Nephron progenitor cell (in vitro differentiated cells): ENCODE results near the gene TMPRSS11A.

Experiments
- DNase-seq: peaks from one replicate; pipeline ENCODE4 v3.0.0; 2021
- H3K27ac Mint-ChIP-seq: 2 replicates; pipeline ENCODE4 v1.8.0; 2021; ENCODE audit warnings: mild to moderate bottlenecking, moderate library complexity, mixed read lengths
- H3K27me3 Mint-ChIP-seq: 2 replicates; pipeline ENCODE4 v1.8.0; 2021; ENCODE audit warnings: mild to moderate bottlenecking, low read depth, mixed read lengths; ENCODE audit not compliant: poor library complexity
- H3K36me3 Mint-ChIP-seq: 2 replicates; pipeline ENCODE4 v1.8.0; 2021; ENCODE audit warnings: low read depth, mixed read lengths
- H3K4me1 Mint-ChIP-seq: 2 replicates; pipeline ENCODE4 v1.8.0; 2021; ENCODE audit warnings: mixed read lengths
- H3K4me3 Mint-ChIP-seq: 2 replicates; pipeline ENCODE4 v1.8.0; 2021; ENCODE audit warnings: mild to moderate bottlenecking, moderate library complexity, mixed read lengths
- H3K9me3 Mint-ChIP-seq: 2 replicates; pipeline ENCODE4 v1.8.0; 2021; ENCODE audit warnings: mild to moderate bottlenecking, moderate library complexity, mixed read lengths
- CTCF ChIP-seq: fragments of 200-600 bp; sonication (generic); IDR thresholded peaks from 2 replicates; pipeline ENCODE4 v1.5.0; 2021; ENCODE audit warnings: antibody characterized with exemption

Gene TMPRSS11A

DNA sequence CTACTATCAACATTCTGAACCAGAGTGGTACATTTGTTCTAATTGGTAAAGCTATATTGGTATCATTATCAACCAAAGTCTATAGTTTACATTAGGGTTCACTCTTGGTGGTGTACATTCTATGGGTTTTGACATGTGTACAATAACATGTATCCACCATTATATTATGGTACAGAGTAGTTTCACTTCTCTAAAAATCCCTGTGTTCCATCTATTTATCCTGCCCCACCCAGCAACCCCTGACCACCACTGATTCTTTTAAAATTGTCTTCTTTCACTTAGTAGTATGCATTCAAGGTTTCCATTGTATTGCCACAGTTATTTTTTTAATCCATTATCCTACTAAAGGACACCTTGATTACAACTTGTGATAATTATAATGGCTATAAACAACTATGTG is 64.2 kb downstream of the TMPRSS11A start:
- H3K27me3 Mint-ChIP-seq, result no peaks in the 10 kb centered on the region
- H3K27ac Mint-ChIP-seq, result no peak overlapping the region
- no peak for TF ChIP-seq CTCF
- H3K9me3 Mint-ChIP-seq, result peaks cover 9% of the 10 kb centered on the region
- no peaks in the 10 kb centered on the region for H3K4me1 Mint-ChIP-seq
- no peak overlapping the region for H3K4me3 Mint-ChIP-seq
- no peaks in the 10 kb centered on the region for H3K36me3 Mint-ChIP-seq
- no peak for DNase-seq

DNA sequence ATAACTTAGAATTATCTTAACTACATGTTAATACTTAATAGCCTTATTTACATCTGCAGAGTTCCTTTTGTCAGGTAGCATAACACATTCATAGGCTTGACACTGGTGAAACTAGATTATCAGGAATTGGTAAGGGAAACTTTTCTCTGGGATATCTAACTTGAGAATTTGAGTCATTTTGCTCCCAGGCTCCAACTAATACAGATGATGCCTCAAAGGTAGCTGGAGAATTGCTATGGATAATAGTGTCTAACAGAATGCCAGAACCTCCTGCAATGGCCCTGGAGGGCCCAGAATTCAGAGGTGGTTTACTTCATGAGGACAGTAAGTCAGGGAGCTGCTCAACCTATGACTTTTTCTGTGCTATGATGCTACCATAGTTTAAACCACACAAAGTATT is 65.6 kb downstream of the TMPRSS11A start:
- no peak for TF ChIP-seq CTCF
- H3K27me3 Mint-ChIP-seq, result no peaks in the 10 kb centered on the region

DNA sequence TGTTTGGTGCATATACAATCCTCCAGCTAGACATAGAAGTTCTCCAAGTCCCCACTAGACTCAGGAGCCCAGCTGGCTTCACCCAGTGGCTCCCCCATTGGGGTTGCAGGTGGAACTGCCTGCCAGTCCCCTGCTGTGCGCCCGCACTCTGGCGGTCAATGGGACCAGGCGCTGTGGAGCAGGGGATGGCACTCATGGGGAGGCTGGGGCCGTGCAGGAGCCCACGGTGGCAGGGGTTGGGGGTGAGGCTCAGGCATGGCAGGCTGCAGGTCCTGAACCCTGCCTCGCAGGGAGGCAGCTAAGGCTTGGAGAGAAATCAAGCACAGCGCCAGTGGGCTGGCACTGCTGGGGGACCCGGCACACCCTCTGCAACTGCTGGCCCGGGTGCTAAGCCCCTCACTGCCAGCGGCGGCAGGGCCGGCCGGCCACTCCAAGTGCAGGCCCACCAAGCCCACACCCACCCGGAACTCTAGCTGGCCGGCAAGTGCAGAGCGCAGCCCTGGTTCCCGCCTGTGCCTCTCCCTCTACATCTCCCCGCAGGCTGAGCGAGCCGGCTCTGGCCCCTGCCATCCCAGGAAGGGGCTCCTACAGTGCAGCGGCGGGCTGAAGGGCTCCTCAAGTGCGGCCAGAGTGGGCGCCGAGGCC is 66.8 kb downstream of the TMPRSS11A start:
- Mint-ChIP-seq H3K9me3 (peaks cover 3% of the 10 kb centered on the region), H3K4me3 (no peak overlapping the region), H3K36me3 (no peaks in the 10 kb centered on the region), H3K27ac (no peak overlapping the region), H3K4me1 (no peaks in the 10 kb centered on the region), H3K27me3 (no peaks in the 10 kb centered on the region)
- DNase-seq, result no peak
- no peak for TF ChIP-seq CTCF

More for the DNA sequence above, 65.6 kb downstream of the TMPRSS11A start:
- H3K9me3 Mint-ChIP-seq, result peaks cover 3% of the 10 kb centered on the region
- no peak overlapping the region for H3K27ac Mint-ChIP-seq
- no peak for DNase-seq
- H3K4me3 Mint-ChIP-seq, result no peak overlapping the region
- no peaks in the 10 kb centered on the region for H3K36me3 Mint-ChIP-seq
- H3K4me1 Mint-ChIP-seq, result no peaks in the 10 kb centered on the region

- TF ChIP-seq CTCF, result no peak
- no peak for DNase-seq
- H3K36me3 Mint-ChIP-seq, result no peaks in the 10 kb centered on the region
- no peaks in the 10 kb centered on the region for H3K27me3 Mint-ChIP-seq
- H3K9me3 Mint-ChIP-seq, result peaks cover 3% of the 10 kb centered on the region
- H3K4me3 Mint-ChIP-seq, result no peak overlapping the region
- H3K4me1 Mint-ChIP-seq, result no peaks in the 10 kb centered on the region
- no peak overlapping the region for H3K27ac Mint-ChIP-seq
Measured at GRCh38 chr4:67894659-67895058, 68.6 kb downstream of the TMPRSS11A start.

DNA sequence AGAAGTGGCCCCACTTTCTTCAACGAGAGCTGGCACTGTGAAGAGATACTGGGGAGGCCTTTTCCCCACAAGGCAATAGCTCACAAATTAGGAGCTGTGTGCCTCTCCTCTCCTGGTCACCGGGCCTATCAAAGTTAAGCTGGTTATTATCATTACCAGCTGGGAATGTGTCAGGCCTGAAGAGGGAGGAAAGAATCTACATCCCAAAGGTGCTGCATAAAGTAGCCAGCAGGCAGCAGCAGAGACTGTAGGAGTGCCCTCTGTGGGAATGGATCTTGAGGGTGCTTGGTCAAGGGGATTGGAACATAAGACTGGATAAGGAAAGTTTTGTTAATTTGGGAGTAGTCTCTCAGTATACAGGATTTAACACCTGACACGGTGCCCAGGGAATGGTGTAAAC is 70.4 kb downstream of the TMPRSS11A start:
- Mint-ChIP-seq H3K4me1 (no peaks in the 10 kb centered on the region), H3K9me3 (peaks cover 3% of the 10 kb centered on the region), H3K4me3 (no peak overlapping the region), H3K27me3 (no peaks in the 10 kb centered on the region), H3K36me3 (no peaks in the 10 kb centered on the region), H3K27ac (no peak overlapping the region)
- no peak for DNase-seq
- TF ChIP-seq CTCF, result no peak

- no peak overlapping the region for H3K27ac Mint-ChIP-seq
- peaks cover 3% of the 10 kb centered on the region for H3K9me3 Mint-ChIP-seq
- H3K4me1 Mint-ChIP-seq, result no peaks in the 10 kb centered on the region
- H3K27me3 Mint-ChIP-seq, result no peaks in the 10 kb centered on the region
- H3K4me3 Mint-ChIP-seq, result no peak overlapping the region
- no peaks in the 10 kb centered on the region for H3K36me3 Mint-ChIP-seq
- TF ChIP-seq CTCF, result no peak
- no peak for DNase-seq
Measured at GRCh38 chr4:67892253-67892652, 71.0 kb downstream of the TMPRSS11A start.
